ENCODE data around the gene AUP1. TPM values are rescaled to one million over a fixed set of nuclear protein-coding genes. Genes with fewer than 3 reads are reported as not detected.
A peak's percentile ranks its signal among the peaks of the same experiment; 100 is the strongest.

The AUP1 gene
- total and polyA plus RNA-seq, 2 of the 8 experiments (the other 6 are each of a cell fraction or from before 2014, with no cell fraction given), result 83.4 to 121 TPM

- no peaks in the 10 kb centered on the region for H3K79me1 ChIP-seq (ENCODE audit: low read depth, low read length)
- no peak overlapping the region for H3K27ac ChIP-seq (ENCODE audit: low read depth, low read length)
- no peak overlapping the region for H3K4me2 ChIP-seq (ENCODE audit: insufficient read depth in 1 of 2, low read depth in 2 of 2, low read length in 2 of 2)
- H2AFZ ChIP-seq (ENCODE audit: low read length), result no peak overlapping the region
- H3K23me2 ChIP-seq (ENCODE audit: low read depth, low read length), result peaks cover 11% of the 10 kb centered on the region
- 0 out of 2 replicates have a peak overlapping the region, but pooled peaks have one; percentile 75 for H2AK5ac ChIP-seq (ENCODE audit: low read depth, low read length)
- H3K9ac ChIP-seq (replicated peaks in 1 of 4; ENCODE audit: extremely low read depth in 1 of 4, low read depth in 3 of 4, low read length in 3 of 4), result no peak overlapping the region
- H3K9me3 ChIP-seq (ENCODE audit: insufficient read depth in 2 of 2, low read depth in 1 of 2, low read length in 1 of 2), result no peaks in the 10 kb centered on the region
- no peak for FAIRE-seq
- H3K23ac ChIP-seq (ENCODE audit: insufficient read length), result no peak overlapping the region
- no peak overlapping the region for H2BK5ac ChIP-seq (ENCODE audit: low read depth, low read length)
- no peaks in the 10 kb centered on the region for H3K79me2 ChIP-seq (ENCODE audit: control insufficient read depth in 1 of 2, insufficient read depth in 2 of 2, low read length in 2 of 2)
- ChIA-PET CTCF (ENCODE audit: partially characterized antibody) (interaction anchor here (0.9 to 7.5 kb wide), 9 partner anchors 13 to 84 kb away, joined by 3 to 56 read pairs (median 7); no protein-coding TSS in a partner anchor), POLR2A (ENCODE audit: partially characterized antibody) (interaction anchor here (0.6 to 2.2 kb wide), 8 partner anchors 8 to 141 kb away, joined by 3 to 10 read pairs (median 3); partner anchors contain the start of genes AUP1, HTRA2 and WBP1)
- H3K4ac ChIP-seq (replicated peaks; ENCODE audit: insufficient read length, low read depth, low read length), result no peak overlapping the region
- H3K4me1 ChIP-seq (replicated peaks in 1 of 4; ENCODE audit: control insufficient read depth in 3 of 4, insufficient read depth in 4 of 4, low read length in 3 of 4), result peaks cover 0 to 7% (median 5%) of the 10 kb centered on the region in 4 experiments; a peak in 6 of 7 replicates
- no peak for DNase-seq (ENCODE audit: low read depth in 1 of 2, low spot score in 2 of 2)
- H4K20me1 ChIP-seq (replicated peaks in 1 of 2; ENCODE audit: control insufficient read depth in 1 of 2, insufficient read depth in 2 of 2, low read length in 2 of 2), result peaks cover 0 to 4% of the 10 kb centered on the region in 2 experiments
- H2BK20ac ChIP-seq (ENCODE audit: low read length), result no peak overlapping the region
- H3K14ac ChIP-seq (ENCODE audit: insufficient read length), result no peak overlapping the region
- H2BK12ac ChIP-seq (ENCODE audit: low read depth, low read length), result no peak overlapping the region
- H3K36me3 ChIP-seq (ENCODE audit: control insufficient read depth in 2 of 4, insufficient read depth in 4 of 4, low read length in 3 of 4), result no peaks in the 10 kb centered on the region; a peak in 1 of 8 replicates
- H2BK15ac ChIP-seq (ENCODE audit: low read length), result 0 out of 2 replicates have a peak overlapping the region, but pooled peaks have one; percentile 40
- no peak overlapping the region for H2BK120ac ChIP-seq (replicated peaks; ENCODE audit: low read depth, low read length)
- 86% methylated on average over 7 of the region's 7 CpGs; no CpG with 5 or more reads in 1 of the 2 experiments for WGBS, 2 experiments (ENCODE audit: extremely low coverage in 1 of 2, insufficient coverage in 1 of 2, insufficient read length in 1 of 2, insufficient replicate concordance in 2 of 2, low coverage in 1 of 2, low lambda C conversion rate in 2 of 2, missing lambda C conversion rate in 1 of 2)
- H3K4me3 ChIP-seq (ENCODE audit: extremely low read depth in 1 of 4, insufficient read depth in 2 of 4, low read depth in 3 of 4, low read length in 4 of 4), result no peak overlapping the region
- no peak overlapping the region for H3K56ac ChIP-seq (replicated peaks; ENCODE audit: insufficient read length, low read depth, low read length)
- no peak overlapping the region for H4K5ac ChIP-seq (ENCODE audit: insufficient read length, low read depth, low read length)
- no peak overlapping the region for H3K18ac ChIP-seq (ENCODE audit: extremely low read depth, low read length)
- no peak overlapping the region for H4K8ac ChIP-seq (ENCODE audit: extremely low read depth, insufficient read depth, low read length)
- H3K27me3 ChIP-seq (replicated peaks in 1 of 4; ENCODE audit: control insufficient read depth in 3 of 4, extremely low read depth in 1 of 4, insufficient read depth in 3 of 4, low read length in 3 of 4), result peaks cover 0 to 28% (median 22%) of the 10 kb centered on the region in 4 experiments; a peak in 6 of 7 replicates
- no peak overlapping the region for H4K91ac ChIP-seq (replicated peaks; ENCODE audit: insufficient read length, low read length)
- no peak for TF ChIP-seq ZNF274 (IDR thresholded peaks at IDR 0.05; ENCODE audit: borderline replicate concordance, extremely low read depth, low read length)
- no peak for TF ChIP-seq YY1 (IDR thresholded peaks at IDR 0.05; ENCODE audit: low read depth, low read length)
- TF ChIP-seq E2F6 (IDR thresholded peaks at IDR 0.05), result no peak
- TF ChIP-seq MAX (IDR thresholded peaks at IDR 0.05), result no peak
- no peak for TF ChIP-seq CBX5 (IDR thresholded peaks at IDR 0.05; ENCODE audit: low read depth, low read length)
- TF ChIP-seq TEAD4 (IDR thresholded peaks at IDR 0.05; ENCODE audit: low read depth, low read length), result no peak
- no peak for TF ChIP-seq RAD21 (IDR thresholded peaks at IDR 0.05 in 1 of 2, conservative IDR thresholded peaks at IDR 0.05 in 1 of 2; ENCODE audit: low read depth in 2 of 2, low read length in 2 of 2)
- no peak for TF ChIP-seq SP2 (IDR thresholded peaks at IDR 0.05; ENCODE audit: low read length)
- TF ChIP-seq ASH2L (IDR thresholded peaks at IDR 0.05; ENCODE audit: low read length), result no peak
- TF ChIP-seq CHD2 (IDR thresholded peaks at IDR 0.05; ENCODE audit: low read length), result no peak
Measured at GRCh38 chr2:74558284-74559230, 29.1 kb upstream of the AUP1 start.
